ENCODE measurements around the gene ADAR.

GRCh38 chr1:154652893-154653292 is 44.9 kb upstream of the ADAR start:
- TF ChIP-seq CTCF (IDR thresholded peaks at IDR 0.05) (no peak), POLR2A (IDR thresholded peaks at IDR 0.05) (no peak)
